ENCODE measurements around the gene LCOR.

The LCOR gene

DNA sequence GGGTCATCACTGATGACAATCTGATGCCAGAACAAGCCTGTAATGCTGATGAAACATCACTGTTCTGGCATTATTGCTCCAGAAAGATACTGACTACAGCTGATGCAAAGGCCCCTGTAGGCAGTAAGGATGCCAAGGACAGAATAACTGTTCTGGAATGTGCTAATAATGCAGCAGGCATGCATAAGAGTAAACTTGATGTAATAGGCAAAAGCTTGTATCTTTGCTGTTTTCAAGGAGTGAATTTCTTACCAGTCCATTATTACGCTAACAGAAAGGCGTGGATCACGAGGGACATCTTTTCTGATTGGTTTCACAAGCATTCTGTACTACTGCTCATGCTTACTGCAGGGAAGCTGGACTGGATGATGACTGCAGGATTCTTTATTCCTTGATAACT lies 18.7 kb downstream of the LCOR start:
- DNase-seq (ENCODE audit: low spot score) (no peak), ATAC-seq (ENCODE audit: low read depth) (peak; percentile 89)
- Histone ChIP-seq H3K4me1 (ENCODE audit: insufficient read depth, poor library complexity, severe bottlenecking) (peaks cover 31% of the 10 kb centered on the region), H3K36me3 (ENCODE audit: low read depth) (0 out of 2 replicates have a peak, but pooled peaks cover 2% of the 10 kb centered on the region), H3K9me3 (ENCODE audit: severe bottlenecking) (no peaks in the 10 kb centered on the region), H3K27me3 (ENCODE audit: insufficient read depth, poor library complexity, severe bottlenecking) (no peaks in the 10 kb centered on the region), H3K27ac (ENCODE audit: poor library complexity, severe bottlenecking) (peak overlapping the region; percentile 50), H3K4me3 (ENCODE audit: severe bottlenecking) (no peak overlapping the region)
- TF ChIP-seq, protein P1, sequence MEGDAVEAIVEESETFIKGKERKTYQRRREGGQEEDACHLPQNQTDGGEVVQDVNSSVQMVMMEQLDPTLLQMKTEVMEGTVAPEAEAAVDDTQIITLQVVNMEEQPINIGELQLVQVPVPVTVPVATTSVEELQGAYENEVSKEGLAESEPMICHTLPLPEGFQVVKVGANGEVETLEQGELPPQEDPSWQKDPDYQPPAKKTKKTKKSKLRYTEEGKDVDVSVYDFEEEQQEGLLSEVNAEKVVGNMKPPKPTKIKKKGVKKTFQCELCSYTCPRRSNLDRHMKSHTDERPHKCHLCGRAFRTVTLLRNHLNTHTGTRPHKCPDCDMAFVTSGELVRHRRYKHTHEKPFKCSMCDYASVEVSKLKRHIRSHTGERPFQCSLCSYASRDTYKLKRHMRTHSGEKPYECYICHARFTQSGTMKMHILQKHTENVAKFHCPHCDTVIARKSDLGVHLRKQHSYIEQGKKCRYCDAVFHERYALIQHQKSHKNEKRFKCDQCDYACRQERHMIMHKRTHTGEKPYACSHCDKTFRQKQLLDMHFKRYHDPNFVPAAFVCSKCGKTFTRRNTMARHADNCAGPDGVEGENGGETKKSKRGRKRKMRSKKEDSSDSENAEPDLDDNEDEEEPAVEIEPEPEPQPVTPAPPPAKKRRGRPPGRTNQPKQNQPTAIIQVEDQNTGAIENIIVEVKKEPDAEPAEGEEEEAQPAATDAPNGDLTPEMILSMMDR (IDR thresholded peaks at IDR 0.05; ENCODE audit: poor library complexity, severe bottlenecking) = no peak

DNA sequence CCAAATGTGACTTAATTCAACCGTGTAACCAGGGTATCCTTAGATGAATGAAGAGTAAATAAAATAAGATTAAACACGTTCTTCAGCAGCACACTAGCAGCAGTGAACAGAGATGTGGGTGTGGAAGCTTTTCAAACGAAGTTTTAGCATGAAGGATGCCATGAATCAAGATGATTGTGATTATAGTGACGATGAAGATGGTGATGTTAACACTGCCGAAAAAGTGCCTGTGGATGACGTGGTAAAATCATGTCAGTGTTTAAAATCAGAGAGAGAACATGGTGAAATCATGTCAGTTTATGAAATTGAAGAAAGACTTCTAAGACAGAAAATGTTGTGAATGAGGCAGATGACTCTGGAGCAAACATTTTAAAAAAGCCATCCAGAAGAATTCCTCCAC lies 19.2 kb downstream of the LCOR start:
- H3K4me3 ChIP-seq (ENCODE audit: severe bottlenecking) = no peak overlapping the region
- no peaks in the 10 kb centered on the region for H3K9me3 ChIP-seq (ENCODE audit: severe bottlenecking)
- ATAC-seq (ENCODE audit: low read depth) (no peak), DNase-seq (ENCODE audit: low spot score) (no peak)
- H3K27ac ChIP-seq (ENCODE audit: poor library complexity, severe bottlenecking) = peak overlapping the region; percentile 50
- peaks cover 30% of the 10 kb centered on the region for H3K4me1 ChIP-seq (ENCODE audit: insufficient read depth, poor library complexity, severe bottlenecking)
- TF ChIP-seq, protein P1 (IDR thresholded peaks at IDR 0.05; ENCODE audit: poor library complexity, severe bottlenecking) = no peak
- no peaks in the 10 kb centered on the region for H3K27me3 ChIP-seq (ENCODE audit: insufficient read depth, poor library complexity, severe bottlenecking)
- H3K36me3 ChIP-seq (ENCODE audit: low read depth) = 0 out of 2 replicates have a peak, but pooled peaks cover 2% of the 10 kb centered on the region

DNA sequence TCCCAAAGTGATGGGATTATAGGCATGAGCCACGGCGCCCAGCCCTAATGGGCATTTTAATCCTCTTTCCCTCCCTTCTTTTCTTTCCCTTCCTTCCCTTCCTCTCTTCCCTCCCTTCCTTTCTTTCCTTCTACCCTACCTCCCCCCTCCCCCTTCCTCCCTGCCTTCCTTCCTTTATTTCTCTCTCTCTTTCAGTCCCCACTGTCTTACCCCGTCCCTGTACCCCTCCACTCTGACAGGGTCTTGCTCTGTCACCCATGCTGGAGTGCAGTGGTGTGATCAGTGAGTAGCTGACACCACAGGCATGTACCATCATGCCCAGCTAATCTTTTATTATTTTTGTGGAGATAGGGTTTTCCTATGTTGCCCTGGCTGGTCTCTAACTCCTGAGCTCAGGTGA lies 24.2 kb downstream of the LCOR start:
- ATAC-seq (ENCODE audit: low read depth) = peak; percentile 53; the same call in 2 of the 3 replicates

DNA sequence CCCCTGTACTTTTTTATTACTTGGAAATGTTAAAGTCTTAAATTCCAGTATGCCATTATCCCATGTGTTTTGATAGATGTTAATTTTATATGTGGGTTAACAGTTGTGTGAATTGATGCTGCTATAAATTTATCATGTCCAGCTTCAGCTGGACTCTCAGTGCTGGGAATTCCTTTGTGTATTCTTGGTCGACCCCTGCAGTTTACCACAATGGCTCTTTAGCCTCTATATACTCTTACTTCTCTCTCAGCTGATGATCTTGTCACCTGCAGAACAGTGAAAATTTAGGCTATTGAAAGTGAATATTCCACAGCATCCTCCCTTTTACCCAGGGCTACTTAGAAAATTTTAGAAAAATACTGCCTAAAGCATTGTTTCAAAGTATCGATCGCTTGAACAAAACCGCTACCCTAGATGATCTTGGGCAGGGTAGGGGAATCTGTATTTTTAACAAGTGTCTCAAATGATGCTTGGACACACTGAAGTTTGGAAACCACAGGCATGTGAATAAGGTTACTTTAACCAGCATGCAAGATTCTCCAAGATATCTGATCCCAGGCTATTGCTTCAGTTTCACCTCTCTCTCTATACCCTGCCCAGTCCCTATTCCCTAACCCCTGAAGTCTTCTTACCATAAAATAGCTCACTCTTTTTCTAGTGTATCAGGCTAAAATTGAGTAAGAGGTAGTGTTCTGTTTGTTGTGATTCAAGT lies 25.4 kb downstream of the LCOR start:
- DNase-seq (ENCODE audit: low spot score) (no peak), ATAC-seq (ENCODE audit: low read depth) (no peak)
- Histone ChIP-seq H3K27me3 (ENCODE audit: insufficient read depth, poor library complexity, severe bottlenecking) (no peaks in the 10 kb centered on the region), H3K9me3 (ENCODE audit: severe bottlenecking) (no peaks in the 10 kb centered on the region), H3K36me3 (ENCODE audit: low read depth) (peaks cover 4% of the 10 kb centered on the region), H3K4me3 (ENCODE audit: severe bottlenecking) (no peak overlapping the region), H3K4me1 (ENCODE audit: insufficient read depth, poor library complexity, severe bottlenecking) (peaks cover 9% of the 10 kb centered on the region), H3K27ac (ENCODE audit: poor library complexity, severe bottlenecking) (no peak overlapping the region)
- TF ChIP-seq, protein P1 (IDR thresholded peaks at IDR 0.05; ENCODE audit: poor library complexity, severe bottlenecking) = no peak

More for the DNA sequence above, 24.2 kb downstream of the LCOR start:
- TF ChIP-seq, protein P1 (IDR thresholded peaks at IDR 0.05; ENCODE audit: poor library complexity, severe bottlenecking) = no peak
- H3K4me3 ChIP-seq (ENCODE audit: severe bottlenecking) = no peak overlapping the region
- no peaks in the 10 kb centered on the region for H3K9me3 ChIP-seq (ENCODE audit: severe bottlenecking)
- no peaks in the 10 kb centered on the region for H3K27me3 ChIP-seq (ENCODE audit: insufficient read depth, poor library complexity, severe bottlenecking)
- H3K4me1 ChIP-seq (ENCODE audit: insufficient read depth, poor library complexity, severe bottlenecking) = peaks cover 7% of the 10 kb centered on the region
- DNase-seq (ENCODE audit: low spot score) = no peak
- H3K27ac ChIP-seq (ENCODE audit: poor library complexity, severe bottlenecking) = no peak overlapping the region
- peaks cover 5% of the 10 kb centered on the region for H3K36me3 ChIP-seq (ENCODE audit: low read depth)

Data from RWPE2 (cell line).